ENCODE measurements around the gene IL19.

DNA sequence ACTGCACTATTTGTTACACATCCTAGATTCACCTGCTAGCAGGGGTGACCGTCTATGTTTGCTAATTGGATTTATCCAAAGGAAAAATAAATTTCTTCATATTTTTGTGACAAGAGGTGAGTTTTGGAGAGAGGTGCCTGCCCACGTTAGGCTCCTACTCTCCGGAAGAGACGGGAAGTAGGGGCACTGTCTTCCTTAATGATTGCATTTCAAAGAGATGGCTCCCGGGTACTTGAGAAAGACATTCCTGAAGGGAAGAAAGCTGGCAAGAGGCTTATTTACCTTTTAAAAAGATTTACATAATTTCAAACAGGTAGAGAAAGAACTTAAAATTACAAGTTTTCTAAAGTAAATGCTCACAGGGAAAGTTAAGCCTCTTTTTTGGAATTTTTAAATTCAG is 18.7 kb upstream of the IL19 start:
- no peak for TF ChIP-seq EP300 (IDR thresholded peaks at IDR 0.05)
- TF ChIP-seq POLR2A (IDR thresholded peaks at IDR 0.05; ENCODE audit: low read depth), result no peak
- TF ChIP-seq, protein P1, sequence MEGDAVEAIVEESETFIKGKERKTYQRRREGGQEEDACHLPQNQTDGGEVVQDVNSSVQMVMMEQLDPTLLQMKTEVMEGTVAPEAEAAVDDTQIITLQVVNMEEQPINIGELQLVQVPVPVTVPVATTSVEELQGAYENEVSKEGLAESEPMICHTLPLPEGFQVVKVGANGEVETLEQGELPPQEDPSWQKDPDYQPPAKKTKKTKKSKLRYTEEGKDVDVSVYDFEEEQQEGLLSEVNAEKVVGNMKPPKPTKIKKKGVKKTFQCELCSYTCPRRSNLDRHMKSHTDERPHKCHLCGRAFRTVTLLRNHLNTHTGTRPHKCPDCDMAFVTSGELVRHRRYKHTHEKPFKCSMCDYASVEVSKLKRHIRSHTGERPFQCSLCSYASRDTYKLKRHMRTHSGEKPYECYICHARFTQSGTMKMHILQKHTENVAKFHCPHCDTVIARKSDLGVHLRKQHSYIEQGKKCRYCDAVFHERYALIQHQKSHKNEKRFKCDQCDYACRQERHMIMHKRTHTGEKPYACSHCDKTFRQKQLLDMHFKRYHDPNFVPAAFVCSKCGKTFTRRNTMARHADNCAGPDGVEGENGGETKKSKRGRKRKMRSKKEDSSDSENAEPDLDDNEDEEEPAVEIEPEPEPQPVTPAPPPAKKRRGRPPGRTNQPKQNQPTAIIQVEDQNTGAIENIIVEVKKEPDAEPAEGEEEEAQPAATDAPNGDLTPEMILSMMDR (IDR thresholded peaks at IDR 0.05), result no peak
- no peak for TF ChIP-seq POLR2AphosphoS5 (IDR thresholded peaks at IDR 0.05)

Data from esophagus muscularis mucosa (tissue), 4 donors.